ENCODE measurements around the gene MAGI2.

DNA sequence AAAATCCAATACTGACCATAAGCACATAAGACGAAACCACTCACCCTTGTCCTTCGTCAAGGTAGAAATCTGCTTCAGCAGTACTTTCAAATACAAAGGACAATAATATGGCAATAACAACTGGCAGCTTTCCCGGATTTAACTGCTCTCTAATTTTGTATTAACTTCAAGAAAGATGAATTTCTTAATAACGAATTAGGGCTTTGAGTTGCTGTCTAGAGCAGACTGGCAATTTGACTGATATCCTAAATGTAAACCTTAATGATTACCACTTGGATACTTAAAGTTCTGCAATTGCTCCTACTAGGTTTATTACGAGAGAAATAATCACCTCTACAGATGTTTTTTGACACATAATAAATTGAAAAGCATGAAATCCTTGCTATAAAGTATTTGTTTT lies 418.7 kb downstream of the MAGI2 start:
- TF ChIP-seq CTCF (IDR thresholded peaks at IDR 0.05; ENCODE audit: borderline replicate concordance, extremely low read depth, low read length, poor library complexity, severe bottlenecking) (no peak), EZH2 (IDR thresholded peaks at IDR 0.05; ENCODE audit: borderline replicate concordance, low read depth, low read length, severe bottlenecking) (no peak)

Measured in DND-41 (cell line).